H9 (cell line): ENCODE data around the gene YTHDC2. TPM values are rescaled to one million over a fixed set of nuclear protein-coding genes. Genes with fewer than 3 reads are reported as not detected.

ENCODE experiments used
- DNase-seq: peaks from one replicate; pipeline ENCODE4 v3.0.0-alpha.2; 2017
- H2AFZ ChIP-seq: one replicate; pipeline ENCODE4 v1.6.1; 2013; ENCODE audit warnings: mild to moderate bottlenecking, low read length, control low read depth, moderate library complexity
- H2AK5ac ChIP-seq: 2 replicates; pipeline ENCODE4 v1.6.1; 2013; ENCODE audit warnings: low read length, control low read depth, mixed read lengths; ENCODE audit not compliant: insufficient read length
- H2BK120ac ChIP-seq: one replicate; pipeline ENCODE4 v1.6.1; 2013; ENCODE audit warnings: low read depth, mild to moderate bottlenecking, low read length, control low read depth, inconsistent platforms; ENCODE audit not compliant: poor library complexity, severe bottlenecking
- H2BK12ac ChIP-seq: 2 replicates; pipeline ENCODE4 v1.6.1; 2013; ENCODE audit warnings: low read length, control low read depth, mixed read lengths, low read depth; ENCODE audit not compliant: insufficient read length
- H2BK15ac ChIP-seq: 2 replicates; pipeline ENCODE4 v1.6.1; 2013; ENCODE audit warnings: low read depth, low read length, control low read depth
- H2BK20ac ChIP-seq: one replicate; pipeline ENCODE4 v1.6.1; 2013; ENCODE audit warnings: low read depth, mild to moderate bottlenecking, low read length, control low read depth, inconsistent platforms; ENCODE audit not compliant: poor library complexity, severe bottlenecking
- H2BK5ac ChIP-seq: 2 replicates; pipeline ENCODE4 v1.6.1; 2013; ENCODE audit warnings: low read length, control low read depth, mixed read lengths; ENCODE audit not compliant: insufficient read length
- H3K14ac ChIP-seq: 2 replicates; pipeline ENCODE4 v1.6.1; 2013; ENCODE audit warnings: low read length, control low read depth; ENCODE audit not compliant: insufficient read depth
- H3K18ac ChIP-seq: 2 replicates; pipeline ENCODE4 v1.6.1; 2013; ENCODE audit warnings: low read depth, mild to moderate bottlenecking, mixed read lengths, low read length, control low read depth; ENCODE audit not compliant: insufficient read length
- H3K23ac ChIP-seq: 2 replicates; pipeline ENCODE4 v1.6.1; 2013; ENCODE audit warnings: low read length, control low read depth, mixed read lengths, low read depth; ENCODE audit not compliant: insufficient read length
- H3K23me2 ChIP-seq: 2 replicates; pipeline ENCODE4 v1.6.1; 2013; ENCODE audit warnings: low read depth, mild to moderate bottlenecking, mixed read lengths, low read length, control low read depth; ENCODE audit not compliant: insufficient read length, poor library complexity, severe bottlenecking
- H3K27ac ChIP-seq: 2 replicates; pipeline ENCODE4 v1.5.1; 2013; ENCODE audit warnings: low read length, control low read depth, mixed read lengths, low read depth; ENCODE audit not compliant: insufficient read length
- H3K27me3 ChIP-seq: 2 replicates; pipeline ENCODE4 v1.6.1; 2013; ENCODE audit warnings: low read length, control low read depth, inconsistent platforms; ENCODE audit not compliant: insufficient read depth
- H3K4ac ChIP-seq: 2 replicates; pipeline ENCODE4 v1.6.1; 2013; ENCODE audit warnings: low read depth, mild to moderate bottlenecking, control low read depth, inconsistent platforms, low read length, moderate library complexity
- H3K4me1 ChIP-seq: 2 replicates; pipeline ENCODE4 v1.6.1; 2013; ENCODE audit warnings: low read length, control low read depth, inconsistent platforms; ENCODE audit not compliant: insufficient read depth
- H3K4me2 ChIP-seq: 2 replicates; pipeline ENCODE4 v1.6.1; 2013; ENCODE audit warnings: low read length, control low read depth, mixed read lengths; ENCODE audit not compliant: insufficient read length, insufficient read depth
- H3K56ac ChIP-seq: 2 replicates; pipeline ENCODE4 v1.6.1; 2013; ENCODE audit warnings: low read depth, mild to moderate bottlenecking, mixed read lengths, low read length, control low read depth; ENCODE audit not compliant: insufficient read length
- H3K79me1 ChIP-seq: 2 replicates; pipeline ENCODE4 v1.6.1; 2013; ENCODE audit warnings: low read depth, mild to moderate bottlenecking, moderate library complexity, low read length, control low read depth, inconsistent platforms; ENCODE audit not compliant: insufficient read depth, poor library complexity, severe bottlenecking
- H3K79me2 ChIP-seq: 2 replicates; pipeline ENCODE4 v1.6.1; 2013; ENCODE audit warnings: low read length, control low read depth, inconsistent platforms; ENCODE audit not compliant: insufficient read depth
- H3K9ac ChIP-seq: 2 replicates; pipeline ENCODE4 v1.6.1; 2013; ENCODE audit warnings: low read length, control low read depth, mixed read lengths; ENCODE audit not compliant: insufficient read length; ENCODE audit errors: extremely low read depth
- H3K9me3 ChIP-seq: one replicate; pipeline ENCODE4 v1.6.1; 2013; ENCODE audit warnings: low read depth, low read length, inconsistent platforms; ENCODE audit not compliant: control insufficient read depth
- H3T11ph ChIP-seq: one replicate; pipeline ENCODE4 v1.6.1; 2013; ENCODE audit warnings: mild to moderate bottlenecking, low read length, control low read depth, inconsistent platforms
- H4K20me1 ChIP-seq: one replicate; pipeline ENCODE4 v1.6.1; 2013; ENCODE audit not compliant: control insufficient read depth, insufficient read length, insufficient read depth
- H4K5ac ChIP-seq: 2 replicates; pipeline ENCODE4 v1.6.1; 2013; ENCODE audit warnings: low read depth, mild to moderate bottlenecking, mixed read lengths, low read length, control low read depth; ENCODE audit not compliant: insufficient read length
- H4K8ac ChIP-seq: replicated peaks from 2 replicates; pipeline ENCODE4 v1.6.1; 2013; ENCODE audit warnings: low read length, control low read depth, mixed read lengths, low read depth; ENCODE audit not compliant: insufficient read length
- H4K91ac ChIP-seq: 2 replicates; pipeline ENCODE4 v1.6.1; 2013; ENCODE audit warnings: low read depth, mild to moderate bottlenecking, moderate library complexity, mixed read lengths, low read length, control low read depth; ENCODE audit not compliant: insufficient read length
- H3K27ac Mint-ChIP-seq, 3 experiments: 2 replicates in 2 of 3; 3 replicates in 1 of 3; pipeline ENCODE4 v1.8.0; 2020 to 2021; ENCODE audit warnings: mixed read lengths in 3 of 3, mild to moderate bottlenecking in 1 of 3, moderate library complexity in 1 of 3
- H3K27me3 Mint-ChIP-seq: 2 replicates; pipeline ENCODE4 v1.8.0; 2021; ENCODE audit warnings: low read depth, mild to moderate bottlenecking, moderate library complexity, mixed read lengths
- H3K36me3 Mint-ChIP-seq, 3 experiments: 2 replicates in 2 of 3; 3 replicates in 1 of 3; pipeline ENCODE4 v1.8.0; 2020 to 2021; ENCODE audit warnings: low read depth in 3 of 3, mixed read lengths in 3 of 3; ENCODE audit not compliant: insufficient read depth in 1 of 3
- H3K4me1 Mint-ChIP-seq, 2 experiments: 2 replicates each; pipeline ENCODE4 v1.8.0; 2020; ENCODE audit warnings: mixed read lengths in 2 of 2
- H3K4me3 Mint-ChIP-seq, 2 experiments: 2 replicates in 1 of 2; 3 replicates in 1 of 2; pipeline ENCODE4 v1.8.0; 2020 to 2021; ENCODE audit warnings: mild to moderate bottlenecking in 2 of 2, mixed read lengths in 2 of 2, moderate library complexity in 1 of 2
- H3K9me3 Mint-ChIP-seq, 2 experiments: 2 replicates in 1 of 2; 3 replicates in 1 of 2; pipeline ENCODE4 v1.8.0; 2020; ENCODE audit warnings: mild to moderate bottlenecking in 2 of 2, mixed read lengths in 2 of 2, moderate library complexity in 1 of 2
- CTCF ChIP-seq: fragments of 200-600 bp; sonication (generic); conservative IDR thresholded peaks from 3 replicates; pipeline ENCODE4 v1.8.0; 2021; ENCODE audit warnings: antibody characterized with exemption, mild to moderate bottlenecking
- WGBS: extraction: QIAGEN DNeasy Blood & Tissue Kit; methylation state at CpG from one replicate; pipeline ENCODE4 v1.1.7; 2013; ENCODE audit warnings: missing lambda C conversion rate, low lambda C conversion rate, mixed read lengths; ENCODE audit not compliant: insufficient read length; ENCODE audit errors: extremely low coverage; 5-methylcytosine and 5-hydroxymethylcytosine counted together
- total RNA-seq: library from RNA; stranded (reverse); gene quantifications from 2 replicates; pipeline ENCODE4 v1.2.1, GENCODE V29; 2021

YTHDC2 gene
- total RNA-seq, 1 experiment from 2014 or later, result 22.5 TPM

- Histone ChIP-seq H3K4me2 (no peak overlapping the region), H4K20me1 (no peaks in the 10 kb centered on the region), H3K4ac (no peak overlapping the region), H2BK12ac (no peak overlapping the region), H3T11ph (no peak overlapping the region), H3K23ac (no peak overlapping the region), H4K5ac (no peak overlapping the region), H3K9ac (no peak overlapping the region), H3K23me2 (peaks cover 4% of the 10 kb centered on the region), H3K27me3 (peaks cover 6% of the 10 kb centered on the region), H2BK120ac (no peak overlapping the region), H2BK20ac (no peak overlapping the region), H3K79me1 (no peaks in the 10 kb centered on the region), H2BK15ac (no peak overlapping the region), H3K4me1 (0 out of 2 replicates have a peak, but pooled peaks cover 2% of the 10 kb centered on the region), H3K27ac (no peak overlapping the region), H3K14ac (no peak overlapping the region), H3K56ac (no peak overlapping the region), H2BK5ac (no peak overlapping the region), H3K79me2 (no peaks in the 10 kb centered on the region), H2AK5ac (no peak overlapping the region), H3K18ac (no peak overlapping the region), H2AFZ (no peak overlapping the region), H4K8ac (no peak overlapping the region), H3K9me3 (peaks cover 13% of the 10 kb centered on the region), H4K91ac (no peak overlapping the region)
- H3K27me3 Mint-ChIP-seq, result peaks cover 37% of the 10 kb centered on the region
- peaks cover 16 to 28% (median 18%) of the 10 kb centered on the region in 3 experiments for H3K36me3 Mint-ChIP-seq
- no peak for TF ChIP-seq CTCF
- no CpG with 5 or more reads among the region's 1 CpG for WGBS
- H3K9me3 Mint-ChIP-seq, result peaks cover 29 to 36% of the 10 kb centered on the region in 2 experiments
- H3K4me3 Mint-ChIP-seq, result no peak overlapping the region
- H3K4me1 Mint-ChIP-seq, result 0 out of 4 replicates have a peak, but pooled peaks cover 0 to 3% of the 10 kb centered on the region in 2 experiments
- DNase-seq, result no peak
- no peak overlapping the region for H3K27ac Mint-ChIP-seq
Observed at GRCh38 chr5:113493446-113493845, 20.0 kb upstream of the YTHDC2 start.
